HepG2 (cell line): Measurements from ENCODE around the gene MTF2.

ENCODE experiments used
- HCFC1 ChIP-seq: fragments of 150-350 bp; IDR thresholded peaks from 2 replicates; pipeline ENCODE4 v1.6.1; 2014; ENCODE audit warnings: low read depth, low read length
- TF ChIP-seq, protein P1 (sequence below): sonication (generic); formaldehyde crosslinking; IDR thresholded peaks from 2 replicates; pipeline ENCODE4 v1.5.0; 2020; ENCODE audit warnings: mild to moderate bottlenecking, missing genetic modification reagents, moderate library complexity
- TF ChIP-seq, protein P2 (sequence below): sonication (generic); formaldehyde crosslinking; IDR thresholded peaks from 2 replicates; pipeline ENCODE4 v1.5.0; 2020; ENCODE audit warnings: mild to moderate bottlenecking, missing genetic modification reagents
- TF ChIP-seq, protein P3 (sequence below): sonication (generic); formaldehyde crosslinking; IDR thresholded peaks from 2 replicates; pipeline ENCODE4 v1.5.1; 2020; ENCODE audit warnings: missing genetic modification reagents, mild to moderate bottlenecking, borderline replicate concordance

DNA sequence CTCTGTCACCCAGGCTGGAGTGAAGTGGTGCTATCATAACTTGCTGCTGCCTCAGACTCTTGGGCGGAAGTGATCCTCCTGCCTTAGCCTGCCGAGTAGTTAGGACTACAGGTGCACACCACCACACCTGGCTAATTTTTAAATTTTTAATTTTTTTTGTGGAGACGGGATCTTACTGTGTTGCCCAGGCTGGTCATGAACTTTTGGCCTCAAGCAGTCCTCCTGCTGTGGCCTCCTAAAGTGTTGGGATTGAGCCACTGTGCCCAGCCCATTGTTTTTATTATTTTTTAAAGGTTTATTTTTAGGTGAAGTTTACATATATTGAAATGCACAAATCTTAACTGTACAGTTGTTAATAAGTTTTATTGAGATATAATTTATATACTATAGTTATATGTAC is 3.2 kb downstream of the MTF2 start:
- no peak for TF ChIP-seq HCFC1
- TF ChIP-seq, protein P1, sequence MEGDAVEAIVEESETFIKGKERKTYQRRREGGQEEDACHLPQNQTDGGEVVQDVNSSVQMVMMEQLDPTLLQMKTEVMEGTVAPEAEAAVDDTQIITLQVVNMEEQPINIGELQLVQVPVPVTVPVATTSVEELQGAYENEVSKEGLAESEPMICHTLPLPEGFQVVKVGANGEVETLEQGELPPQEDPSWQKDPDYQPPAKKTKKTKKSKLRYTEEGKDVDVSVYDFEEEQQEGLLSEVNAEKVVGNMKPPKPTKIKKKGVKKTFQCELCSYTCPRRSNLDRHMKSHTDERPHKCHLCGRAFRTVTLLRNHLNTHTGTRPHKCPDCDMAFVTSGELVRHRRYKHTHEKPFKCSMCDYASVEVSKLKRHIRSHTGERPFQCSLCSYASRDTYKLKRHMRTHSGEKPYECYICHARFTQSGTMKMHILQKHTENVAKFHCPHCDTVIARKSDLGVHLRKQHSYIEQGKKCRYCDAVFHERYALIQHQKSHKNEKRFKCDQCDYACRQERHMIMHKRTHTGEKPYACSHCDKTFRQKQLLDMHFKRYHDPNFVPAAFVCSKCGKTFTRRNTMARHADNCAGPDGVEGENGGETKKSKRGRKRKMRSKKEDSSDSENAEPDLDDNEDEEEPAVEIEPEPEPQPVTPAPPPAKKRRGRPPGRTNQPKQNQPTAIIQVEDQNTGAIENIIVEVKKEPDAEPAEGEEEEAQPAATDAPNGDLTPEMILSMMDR (CRISPR knock-in tag), result no peak
- TF ChIP-seq, protein P2, sequence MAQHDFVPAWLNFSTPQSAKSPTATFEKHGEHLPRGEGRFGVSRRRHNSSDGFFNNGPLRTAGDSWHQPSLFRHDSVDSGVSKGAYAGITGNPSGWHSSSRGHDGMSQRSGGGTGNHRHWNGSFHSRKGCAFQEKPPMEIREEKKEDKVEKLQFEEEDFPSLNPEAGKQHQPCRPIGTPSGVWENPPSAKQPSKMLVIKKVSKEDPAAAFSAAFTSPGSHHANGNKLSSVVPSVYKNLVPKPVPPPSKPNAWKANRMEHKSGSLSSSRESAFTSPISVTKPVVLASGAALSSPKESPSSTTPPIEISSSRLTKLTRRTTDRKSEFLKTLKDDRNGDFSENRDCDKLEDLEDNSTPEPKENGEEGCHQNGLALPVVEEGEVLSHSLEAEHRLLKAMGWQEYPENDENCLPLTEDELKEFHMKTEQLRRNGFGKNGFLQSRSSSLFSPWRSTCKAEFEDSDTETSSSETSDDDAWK (CRISPR knock-in tag), result no peak
- TF ChIP-seq, protein P3, sequence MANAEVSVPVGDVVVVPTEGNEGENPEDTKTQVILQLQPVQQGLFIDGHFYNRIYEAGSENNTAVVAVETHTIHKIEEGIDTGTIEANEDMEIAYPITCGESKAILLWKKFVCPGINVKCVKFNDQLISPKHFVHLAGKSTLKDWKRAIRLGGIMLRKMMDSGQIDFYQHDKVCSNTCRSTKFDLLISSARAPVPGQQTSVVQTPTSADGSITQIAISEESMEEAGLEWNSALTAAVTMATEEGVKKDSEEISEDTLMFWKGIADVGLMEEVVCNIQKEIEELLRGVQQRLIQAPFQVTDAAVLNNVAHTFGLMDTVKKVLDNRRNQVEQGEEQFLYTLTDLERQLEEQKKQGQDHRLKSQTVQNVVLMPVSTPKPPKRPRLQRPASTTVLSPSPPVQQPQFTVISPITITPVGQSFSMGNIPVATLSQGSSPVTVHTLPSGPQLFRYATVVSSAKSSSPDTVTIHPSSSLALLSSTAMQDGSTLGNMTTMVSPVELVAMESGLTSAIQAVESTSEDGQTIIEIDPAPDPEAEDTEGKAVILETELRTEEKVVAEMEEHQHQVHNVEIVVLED (CRISPR knock-in tag), result no peak
